ENCODE measurements around the gene SLC6A13. TPM values are rescaled to one million over a fixed set of nuclear protein-coding genes. Genes with fewer than 3 reads are reported as not detected.

SLC6A13 gene
- total and polyA plus RNA-seq, 2 of the 8 experiments (the other 6 are each of a cell fraction or from before 2014, with no cell fraction given) = 0.03 TPM; not detected in 1

DNA sequence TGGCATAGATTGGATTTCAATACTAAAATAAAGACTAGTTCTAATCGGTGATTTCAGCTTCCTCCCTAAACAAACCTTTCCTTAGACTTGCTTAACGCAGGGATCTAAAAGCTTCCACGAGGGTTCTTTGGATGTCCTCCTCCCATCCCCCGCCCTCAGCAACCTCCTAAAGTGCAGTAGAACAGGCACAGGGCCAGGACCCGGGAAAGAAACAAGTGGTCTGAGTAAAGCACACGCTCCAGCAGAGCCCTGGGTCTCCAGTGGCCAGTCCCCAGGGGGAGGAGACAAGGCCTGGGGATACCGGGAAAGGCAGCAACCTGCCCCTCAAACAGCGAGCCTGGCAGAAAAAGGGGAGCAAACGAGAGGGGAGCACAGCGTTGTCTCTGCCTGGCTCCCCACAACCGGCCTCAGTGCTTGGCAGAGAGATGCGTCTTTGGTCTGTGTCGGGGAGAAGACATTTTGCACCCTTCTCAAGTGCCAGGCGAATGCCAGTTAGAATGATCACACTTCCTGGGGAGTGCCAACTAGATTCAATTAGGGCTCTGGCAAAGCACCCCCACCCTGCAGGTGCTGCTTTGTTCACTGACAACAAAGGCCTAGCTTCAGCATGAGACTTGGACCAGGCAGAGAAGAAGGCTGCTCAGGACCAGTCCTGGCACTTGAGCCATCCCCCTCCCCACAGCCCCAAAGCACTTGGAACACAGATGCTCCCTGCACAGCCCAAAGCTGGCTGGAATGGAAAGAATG lies 31.5 kb downstream of the SLC6A13 start:
- Histone ChIP-seq H3K18ac (ENCODE audit: extremely low read depth, low read length) (no peak overlapping the region; the same call in 1 of the 2 replicates), H4K91ac (replicated peaks; ENCODE audit: insufficient read length, low read length) (no peak overlapping the region), H2BK12ac (ENCODE audit: low read depth, low read length) (no peak overlapping the region), H3K27me3 (replicated peaks in 1 of 4; ENCODE audit: control insufficient read depth in 3 of 4, extremely low read depth in 1 of 4, insufficient read depth in 3 of 4, low read length in 3 of 4) (peaks cover 0 to 2% (median 0%) of the 10 kb centered on the region in 4 experiments; a peak in 3 of 7 replicates), H3K36me3 (ENCODE audit: control insufficient read depth in 2 of 4, insufficient read depth in 4 of 4, low read length in 3 of 4) (no peaks in the 10 kb centered on the region), H3K9me3 (ENCODE audit: insufficient read depth in 2 of 2, low read depth in 1 of 2, low read length in 1 of 2) (peaks cover 3 to 4% of the 10 kb centered on the region in 2 experiments; a peak in 3 of 4 replicates), H3K4me1 (replicated peaks in 1 of 4; ENCODE audit: control insufficient read depth in 3 of 4, insufficient read depth in 4 of 4, low read length in 3 of 4) (peaks cover 0 to 14% (median 5%) of the 10 kb centered on the region in 4 experiments; a peak in 5 of 7 replicates), H4K20me1 (replicated peaks in 1 of 2; ENCODE audit: control insufficient read depth in 1 of 2, insufficient read depth in 2 of 2, low read length in 2 of 2) (no peaks in the 10 kb centered on the region), H3K4me3 (ENCODE audit: extremely low read depth in 1 of 4, insufficient read depth in 2 of 4, low read depth in 3 of 4, low read length in 4 of 4) (no peak overlapping the region; a peak in 1 of 8 replicates), H4K5ac (ENCODE audit: insufficient read length, low read depth, low read length) (no peak overlapping the region), H2AFZ (ENCODE audit: low read length) (peak overlapping the region; percentile 16; the same call in 1 of the 2 replicates), H3K14ac (ENCODE audit: insufficient read length) (no peak overlapping the region), H2BK5ac (ENCODE audit: low read depth, low read length) (no peak overlapping the region), H3K4ac (replicated peaks; ENCODE audit: insufficient read length, low read depth, low read length) (no peak overlapping the region), H2AK5ac (ENCODE audit: low read depth, low read length) (no peak overlapping the region), H3K27ac (ENCODE audit: low read depth, low read length) (no peak overlapping the region), H3K56ac (replicated peaks; ENCODE audit: insufficient read length, low read depth, low read length) (no peak overlapping the region), H3K4me2 (ENCODE audit: insufficient read depth in 1 of 2, low read depth in 2 of 2, low read length in 2 of 2) (no peak overlapping the region), H2BK20ac (ENCODE audit: low read length) (no peak overlapping the region), H2BK120ac (replicated peaks; ENCODE audit: low read depth, low read length) (no peak overlapping the region), H3K79me1 (ENCODE audit: low read depth, low read length) (no peaks in the 10 kb centered on the region), H4K8ac (ENCODE audit: extremely low read depth, insufficient read depth, low read length) (no peak overlapping the region), H3K23ac (ENCODE audit: insufficient read length) (no peak overlapping the region), H2BK15ac (ENCODE audit: low read length) (no peak overlapping the region), H3K23me2 (ENCODE audit: low read depth, low read length) (no peaks in the 10 kb centered on the region), H3K79me2 (ENCODE audit: control insufficient read depth in 1 of 2, insufficient read depth in 2 of 2, low read length in 2 of 2) (no peaks in the 10 kb centered on the region), H3K9ac (replicated peaks in 1 of 4; ENCODE audit: extremely low read depth in 1 of 4, low read depth in 3 of 4, low read length in 3 of 4) (no peak overlapping the region; a peak in 1 of 7 replicates)
- CTCF ChIA-PET (ENCODE audit: partially characterized antibody) = interaction anchor here (1.4 to 8.6 kb wide), 3 partner anchors 11 to 32 kb away, joined by 3 to 101 read pairs (median 5); no protein-coding TSS in a partner anchor
- no peak for FAIRE-seq
- POLR2A ChIA-PET (ENCODE audit: partially characterized antibody) = interaction anchor here (0.8 to 0.9 kb wide), 3 partner anchors 11 to 52 kb away, joined by 3 read pairs; no protein-coding TSS in a partner anchor
- TF ChIP-seq MAFK (IDR thresholded peaks at IDR 0.05; ENCODE audit: low read depth, low read length) = no peak
- WGBS, 2 experiments (ENCODE audit: extremely low coverage in 1 of 2, insufficient coverage in 1 of 2, insufficient read length in 1 of 2, insufficient replicate concordance in 2 of 2, low coverage in 1 of 2, low lambda C conversion rate in 2 of 2, missing lambda C conversion rate in 1 of 2) = 62% methylated on average over 10 of the region's 14 CpGs; no CpG with 5 or more reads in 1 of the 2 experiments
- no peak for DNase-seq (ENCODE audit: low read depth in 1 of 2, low spot score in 2 of 2)
